D721Med (cell line): ENCODE measurements around the gene GRID2.

ENCODE experiments used
- DNase-seq: peaks from one replicate; pipeline ENCODE4 v3.0.0; 2011; ENCODE audit warnings: low spot score; ENCODE audit not compliant: insufficient read length
- FAIRE-seq: peaks from 2 replicates; lab custom pipeline; 2011; peaks lifted over from hg19 to GRCh38; lab: Jason Lieb, UNC
- CTCF ChIP-seq: IDR thresholded peaks from 2 replicates; pipeline ENCODE4 v1.5.1; 2012; ENCODE audit warnings: mild to moderate bottlenecking, control low read depth; ENCODE audit not compliant: insufficient read depth; ENCODE audit errors: missing control alignments

Gene GRID2

GRCh38 chr4:93327346-93327745 lies 1023.6 kb downstream of the GRID2 start:
- TF ChIP-seq CTCF = no peak
- no peak for DNase-seq
- no peak for FAIRE-seq

- no peak for FAIRE-seq
- no peak for DNase-seq
- TF ChIP-seq CTCF = no peak
These were observed 1030.2 kb downstream of the GRID2 start for GRCh38 chr4:93334003-93334402.

DNA sequence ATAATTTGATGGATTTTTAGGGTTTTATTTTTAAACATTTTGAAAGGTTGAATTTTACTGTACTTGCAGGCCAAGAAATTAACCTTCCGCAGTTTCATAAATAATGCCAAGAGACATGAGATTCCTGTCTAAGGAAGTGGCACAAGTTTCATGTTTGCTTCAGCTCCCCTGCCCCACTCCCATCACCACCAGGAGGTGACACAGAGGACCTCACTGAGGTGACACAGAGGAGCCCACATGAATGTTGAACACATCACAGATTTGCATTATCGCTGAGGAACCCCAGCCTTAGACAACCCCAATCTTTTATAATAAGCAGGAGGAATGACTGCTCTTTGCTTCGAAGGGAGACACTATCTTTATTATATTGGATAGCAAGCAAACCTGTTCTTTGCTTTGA lies 1033.4 kb downstream of the GRID2 start:
- FAIRE-seq (no peak), DNase-seq (no peak)
- no peak for TF ChIP-seq CTCF

DNA sequence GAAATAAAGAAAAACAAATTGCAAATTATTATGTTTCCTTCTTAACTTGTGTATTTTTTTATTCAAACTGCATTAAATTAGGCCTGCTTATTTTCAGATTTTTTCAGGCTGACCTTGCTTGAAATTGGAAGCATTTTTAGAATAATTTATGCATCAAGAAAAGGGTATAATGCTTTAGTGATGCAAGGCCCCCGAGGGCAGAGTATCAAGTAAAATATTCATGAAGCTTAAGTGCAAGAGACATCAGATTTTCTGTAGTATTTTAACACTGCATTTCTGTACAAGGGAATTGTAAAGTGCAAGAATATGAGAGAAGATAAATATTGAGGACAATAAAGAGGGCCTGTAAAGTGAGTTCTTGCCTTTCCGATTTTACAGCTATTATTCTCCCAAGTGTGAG lies 1039.0 kb downstream of the GRID2 start:
- no peak for FAIRE-seq

DNA sequence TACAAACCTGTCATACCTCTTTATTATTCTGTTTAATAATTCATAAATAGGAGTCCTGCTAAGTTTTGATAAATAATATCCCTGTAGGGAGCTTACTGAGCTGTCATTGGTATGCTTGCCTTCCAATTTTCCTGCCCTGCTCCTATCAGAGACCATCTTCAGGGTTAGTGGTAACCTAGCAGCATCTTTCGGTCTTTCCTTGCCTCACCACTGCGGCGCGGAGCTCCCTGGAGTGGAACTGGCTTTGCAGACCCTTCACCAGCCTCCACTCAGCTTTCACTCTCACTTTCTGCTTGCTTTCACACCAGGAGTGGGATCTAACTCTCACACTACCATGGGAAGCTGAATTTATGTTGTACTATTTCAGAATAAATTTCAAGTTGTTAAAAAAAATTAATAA lies 1043.1 kb downstream of the GRID2 start:
- FAIRE-seq (no peak), DNase-seq (no peak)
- no peak for TF ChIP-seq CTCF

More for the DNA sequence above, 1039.0 kb downstream of the GRID2 start:
- DNase-seq = no peak
- TF ChIP-seq CTCF = no peak

GRCh38 chr4:93348896-93349295 lies 1045.1 kb downstream of the GRID2 start:
- no peak for TF ChIP-seq CTCF
- DNase-seq = no peak
- FAIRE-seq = no peak

GRCh38 chr4:93351846-93352245 lies 1048.1 kb downstream of the GRID2 start:
- DNase-seq = no peak
- TF ChIP-seq CTCF = no peak
- no peak for FAIRE-seq
